Ectodermal cell (in vitro differentiated cells): Measurements from ENCODE around the gene RALGAPB.
"Not testable (repeated sequence)": the region's sequence is repeated elsewhere in the genome, so short reads cannot be mapped to it uniquely, and the experiment has no call there.

Source experiments
- H3K27ac ChIP-seq: 2 replicates; pipeline ENCODE4 v1.7.0; 2013; ENCODE audit warnings: mild to moderate bottlenecking, low read depth, low read length; ENCODE audit not compliant: insufficient read depth, poor library complexity, severe bottlenecking
- H3K27me3 ChIP-seq: 2 replicates; pipeline ENCODE4 v1.7.0; 2013; ENCODE audit warnings: mild to moderate bottlenecking, low read length; ENCODE audit not compliant: insufficient read depth, control insufficient read depth, poor library complexity, severe bottlenecking
- H3K36me3 ChIP-seq: one replicate; pipeline ENCODE4 v1.7.0; 2013; ENCODE audit warnings: low read length; ENCODE audit not compliant: control insufficient read depth, insufficient read depth
- H3K4me1 ChIP-seq: one replicate; pipeline ENCODE4 v1.7.0; 2013; ENCODE audit warnings: low read length; ENCODE audit not compliant: control insufficient read depth, insufficient read depth
- H3K4me3 ChIP-seq: 2 replicates; pipeline ENCODE4 v1.7.0; 2013; ENCODE audit warnings: low read depth, low read length, control low read depth; ENCODE audit not compliant: insufficient read depth
- H3K9me3 ChIP-seq: 2 replicates; pipeline ENCODE4 v1.7.0; 2013; ENCODE audit warnings: mild to moderate bottlenecking, low read length, moderate library complexity; ENCODE audit not compliant: control insufficient read depth
- WGBS, 2 experiments: methylation state at CpG; one replicate each; pipeline ENCODE4 v1.1.7; 2013; ENCODE audit warnings: missing lambda C conversion rate in 2 of 2; 5-methylcytosine and 5-hydroxymethylcytosine counted together

Gene RALGAPB

DNA sequence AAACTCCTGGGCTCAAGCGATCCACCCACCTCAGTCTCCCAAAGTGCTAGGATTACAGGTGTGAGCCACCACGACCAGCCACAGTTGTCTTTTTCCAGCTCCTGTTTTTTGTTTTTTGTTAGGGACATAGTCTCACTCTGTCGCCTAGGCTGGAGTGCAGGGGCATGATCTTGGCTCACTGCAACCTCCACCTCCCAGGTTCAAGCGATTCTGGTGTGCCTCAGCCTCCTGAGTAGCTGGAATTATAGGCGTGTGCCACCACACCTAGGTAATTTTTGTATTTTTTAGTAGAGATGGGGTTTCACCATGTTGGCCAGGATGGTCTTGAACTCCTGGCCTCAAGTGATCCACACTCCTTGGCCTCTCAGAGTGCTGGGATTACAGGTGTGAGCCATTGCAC, 39.8 kb upstream of the RALGAPB start:
- WGBS, 2 experiments = 93 to 94% methylated on average over 5 of the region's 5 CpGs
- not testable (repeated sequence) for H3K9me3 ChIP-seq, H3K4me3 ChIP-seq, H3K27ac ChIP-seq, H3K27me3 ChIP-seq
- Histone ChIP-seq H3K36me3 (peaks cover 51% of the 10 kb centered on the region), H3K4me1 (peaks cover 20% of the 10 kb centered on the region)

GRCh38 chr20:38433304-38433972, 39.2 kb upstream of the RALGAPB start:
- no peaks in the 10 kb centered on the region for H3K27me3 ChIP-seq
- WGBS, 2 experiments = 89 to 91% methylated on average over 9 of the region's 9 CpGs
- H3K27ac ChIP-seq = no peak overlapping the region
- peak overlapping the region; percentile 97 for H3K4me3 ChIP-seq
- H3K36me3 ChIP-seq = peaks cover 45% of the 10 kb centered on the region
- peaks cover 20% of the 10 kb centered on the region for H3K4me1 ChIP-seq
- no peaks in the 10 kb centered on the region for H3K9me3 ChIP-seq

DNA sequence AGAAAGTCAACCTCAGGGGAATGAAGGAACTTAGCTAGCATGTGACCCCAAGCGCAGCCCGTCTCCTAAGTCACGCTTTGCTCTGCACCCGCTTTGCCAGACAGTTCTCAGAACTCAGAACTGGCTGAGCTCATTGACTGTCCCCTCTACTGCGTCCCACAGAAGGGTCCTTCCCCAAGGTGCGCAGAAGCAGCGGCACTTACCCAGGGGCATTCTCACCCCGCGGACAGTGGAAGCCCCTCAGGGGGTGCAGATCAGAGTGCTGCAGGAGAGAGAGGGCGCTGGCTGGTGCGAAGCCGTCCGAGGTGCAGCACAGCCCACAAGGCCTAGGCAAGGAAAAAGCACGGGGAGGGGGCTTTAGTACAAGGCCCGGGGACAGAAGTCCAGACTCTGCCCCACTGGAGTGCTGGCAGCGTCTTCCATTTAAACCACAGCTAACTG, 38.3 kb upstream of the RALGAPB start:
- peaks cover 20% of the 10 kb centered on the region for H3K4me1 ChIP-seq
- H3K36me3 ChIP-seq = peaks cover 36% of the 10 kb centered on the region
- H3K27ac ChIP-seq = peak overlapping the region; percentile 92
- H3K4me3 ChIP-seq = peak overlapping the region; percentile 97
- H3K9me3 ChIP-seq = no peaks in the 10 kb centered on the region
- WGBS, 2 experiments = 3 to 5% methylated on average over 16 of the region's 16 CpGs
- H3K27me3 ChIP-seq = no peaks in the 10 kb centered on the region

DNA sequence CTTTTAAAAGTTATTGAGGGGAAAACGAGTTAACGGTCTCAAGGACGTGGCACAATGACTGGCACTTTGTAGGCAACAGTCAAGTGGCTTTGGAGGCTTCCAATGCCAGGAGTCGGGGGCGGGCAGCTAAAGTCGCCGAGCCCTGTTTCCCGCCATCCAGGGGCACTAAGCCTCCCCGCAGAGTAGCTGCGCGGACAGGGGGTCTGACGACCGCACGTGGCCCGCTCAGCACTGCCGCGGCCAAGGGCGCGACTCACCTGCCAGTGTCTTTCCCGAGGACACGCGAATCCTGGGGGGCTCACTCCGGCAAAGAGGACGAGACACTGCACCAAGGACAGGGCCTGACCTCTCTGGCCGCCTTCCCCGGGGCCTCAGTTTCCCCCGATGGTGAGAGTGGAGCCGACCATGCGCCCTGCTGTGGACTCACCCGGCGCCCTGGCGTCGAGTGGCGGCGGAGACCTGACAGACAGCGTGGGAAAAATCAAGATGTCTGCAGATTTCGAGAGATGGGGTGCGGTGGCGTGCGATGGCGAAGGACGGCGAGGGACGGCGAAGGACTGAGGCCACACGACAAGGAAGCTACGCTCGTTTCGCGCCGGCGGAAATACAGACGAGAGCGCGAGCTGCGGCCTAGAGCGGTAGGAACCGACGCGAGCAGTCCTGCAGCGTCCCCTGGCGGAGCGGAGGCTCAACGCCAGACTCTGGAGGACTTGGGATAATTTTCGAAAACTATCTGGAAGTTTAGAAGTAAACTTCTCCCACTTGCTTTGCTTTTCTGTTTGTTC, 37.7 kb upstream of the RALGAPB start, which contains the start of gene SNHG17:
SNHG17 (minus strand) TSS at position 559 of the 785 bp plus-strand sequence.
- H3K4me1 ChIP-seq = peaks cover 20% of the 10 kb centered on the region
- no peaks in the 10 kb centered on the region for H3K27me3 ChIP-seq
- H3K9me3 ChIP-seq = no peaks in the 10 kb centered on the region
- peak within 1 kb of the TSS; percentile 92 for H3K27ac ChIP-seq
- H3K36me3 ChIP-seq = peaks cover 30% of the 10 kb centered on the region
- peak within 1 kb of the TSS; percentile 97 for H3K4me3 ChIP-seq
- 1 to 2% methylated on average over 65 of the region's 65 CpGs for WGBS, 2 experiments

DNA sequence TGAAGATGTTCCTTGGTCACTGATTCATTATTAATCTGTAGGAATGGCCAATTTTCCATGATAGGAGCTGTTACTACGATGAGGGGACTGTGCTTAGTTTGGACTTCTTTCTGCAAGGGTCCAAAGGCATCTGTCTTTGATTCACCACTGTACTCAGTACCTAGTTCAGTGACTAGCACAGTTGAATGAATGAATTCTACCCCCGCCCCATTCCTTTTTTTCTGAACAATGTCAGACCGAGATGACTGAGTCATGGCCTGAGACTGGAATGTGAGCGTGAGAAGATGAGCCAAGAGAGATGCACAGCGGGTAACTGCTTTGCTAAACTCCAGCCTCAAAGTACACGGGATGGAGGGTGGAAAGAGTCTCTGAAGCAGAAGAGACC, 37.1 kb upstream of the RALGAPB start:
- whole genome bisulfite sequencing, 2 experiments = 70 to 72% methylated on average over 6 of the region's 6 CpGs
- Histone ChIP-seq H3K4me3 (no peak overlapping the region), H3K27ac (no peak overlapping the region)

DNA sequence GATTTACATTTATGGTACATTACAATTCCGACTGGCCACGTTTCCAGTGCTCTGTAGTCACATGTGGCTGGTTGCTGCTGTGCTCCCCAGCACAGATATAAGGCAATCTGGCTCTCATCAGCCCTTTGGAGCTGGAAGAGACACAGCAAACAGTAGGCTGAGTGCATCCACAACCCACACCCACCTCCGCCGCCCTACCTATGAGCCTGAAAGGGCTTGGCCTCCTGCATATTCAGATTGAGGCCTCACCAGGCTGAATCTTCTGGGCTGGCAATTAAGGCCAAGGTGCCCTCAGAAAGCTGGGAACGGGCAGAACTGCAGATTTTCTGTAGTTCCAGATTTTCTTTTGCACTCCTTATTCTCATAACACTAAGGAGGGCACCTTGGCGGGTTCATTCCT, 34.8 kb upstream of the RALGAPB start:
- Histone ChIP-seq H3K27me3 (no peaks in the 10 kb centered on the region), H3K27ac (no peak overlapping the region), H3K9me3 (no peaks in the 10 kb centered on the region), H3K4me1 (peaks cover 19% of the 10 kb centered on the region), H3K36me3 (peaks cover 9% of the 10 kb centered on the region), H3K4me3 (no peak overlapping the region)
- 89 to 90% methylated on average over 6 of the region's 6 CpGs for WGBS, 2 experiments

More for the DNA sequence above, 37.1 kb upstream of the RALGAPB start:
- H3K27me3 ChIP-seq = no peaks in the 10 kb centered on the region
- H3K9me3 ChIP-seq = no peaks in the 10 kb centered on the region
- peaks cover 20% of the 10 kb centered on the region for H3K4me1 ChIP-seq
- H3K36me3 ChIP-seq = peaks cover 30% of the 10 kb centered on the region

DNA sequence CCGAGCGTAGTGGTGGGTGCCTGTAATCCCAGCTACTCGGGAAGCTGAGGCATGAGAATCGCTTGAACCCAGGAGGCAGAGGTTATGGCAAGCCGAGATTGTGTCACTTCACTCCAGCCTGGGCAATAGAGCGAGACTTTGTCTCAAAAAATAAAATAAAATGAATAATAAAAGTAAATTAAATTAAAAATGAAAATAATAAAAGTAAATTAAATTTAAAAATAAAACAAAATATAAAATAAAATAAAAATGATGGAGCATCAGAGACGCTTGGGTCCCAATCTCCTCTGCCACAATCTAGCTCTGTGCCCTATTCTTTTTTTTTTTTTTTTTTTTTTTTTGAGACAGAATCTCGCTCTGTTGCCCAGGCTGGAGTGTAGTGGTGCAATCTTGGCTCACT, 31.5 kb upstream of the RALGAPB start:
- H3K27ac ChIP-seq, H3K36me3 ChIP-seq, H3K4me1 ChIP-seq, H3K4me3 ChIP-seq, H3K27me3 ChIP-seq, H3K9me3 ChIP-seq: not testable (repeated sequence)
- WGBS, 2 experiments = 97 to 99% methylated on average over 6 to 7 of the region's 8 CpGs

- Histone ChIP-seq H3K9me3 (no peaks in the 10 kb centered on the region), H3K4me3 (no peak overlapping the region), H3K36me3 (no peaks in the 10 kb centered on the region), H3K27ac (peak overlapping the region; percentile 60), H3K27me3 (no peaks in the 10 kb centered on the region), H3K4me1 (peaks cover 6% of the 10 kb centered on the region)
- WGBS, 2 experiments = 54 to 56% methylated on average over 9 of the region's 9 CpGs
These were observed 30.7 kb upstream of the RALGAPB start for GRCh38 chr20:38441916-38442315.

DNA sequence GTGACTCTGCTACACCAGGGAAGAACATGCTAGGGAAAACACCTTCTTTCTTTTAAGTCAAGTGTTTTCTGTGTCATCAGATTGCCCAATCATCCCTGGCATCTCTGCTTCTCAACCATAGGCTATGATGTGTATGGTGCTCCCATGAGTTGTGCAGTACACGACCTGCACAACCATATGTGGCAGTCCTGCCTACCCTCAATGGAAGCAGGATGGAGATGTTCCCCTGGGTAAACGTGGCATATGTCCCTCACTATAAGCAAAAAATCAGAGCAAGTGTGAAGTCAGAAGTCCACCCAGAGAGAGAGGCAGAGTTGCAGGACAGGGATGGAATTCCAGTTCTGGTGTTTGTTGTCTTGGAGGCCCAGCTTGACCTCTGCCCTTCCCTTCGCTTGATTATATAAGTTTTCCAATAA, 27.3 kb upstream of the RALGAPB start:
- Histone ChIP-seq H3K36me3 (no peaks in the 10 kb centered on the region), H3K27me3 (no peaks in the 10 kb centered on the region), H3K27ac (no peak overlapping the region), H3K4me1 (peaks cover 15% of the 10 kb centered on the region), H3K4me3 (no peak overlapping the region), H3K9me3 (no peaks in the 10 kb centered on the region)
- WGBS, 2 experiments = 85 to 94% methylated on average over 2 to 3 of the region's 3 CpGs

- WGBS, 2 experiments = 84 to 90% methylated on average over 6 of the region's 6 CpGs
- Histone ChIP-seq H3K4me3 (peak overlapping the region; percentile 100), H3K27ac (no peak overlapping the region), H3K27me3 (no peaks in the 10 kb centered on the region), H3K36me3 (no peaks in the 10 kb centered on the region), H3K4me1 (peaks cover 15% of the 10 kb centered on the region), H3K9me3 (no peaks in the 10 kb centered on the region)
These were observed 26.7 kb upstream of the RALGAPB start for GRCh38 chr20:38445901-38446425.
